Measurements from ENCODE around the gene KCTD16. TPM values are rescaled to one million over a fixed set of nuclear protein-coding genes. Genes with fewer than 3 reads are reported as not detected.

Gene KCTD16
- total RNA-seq, 4 donors from 2014 or later = 0.12 to 2.4 (median 0.26) TPM; not detected in 1

DNA sequence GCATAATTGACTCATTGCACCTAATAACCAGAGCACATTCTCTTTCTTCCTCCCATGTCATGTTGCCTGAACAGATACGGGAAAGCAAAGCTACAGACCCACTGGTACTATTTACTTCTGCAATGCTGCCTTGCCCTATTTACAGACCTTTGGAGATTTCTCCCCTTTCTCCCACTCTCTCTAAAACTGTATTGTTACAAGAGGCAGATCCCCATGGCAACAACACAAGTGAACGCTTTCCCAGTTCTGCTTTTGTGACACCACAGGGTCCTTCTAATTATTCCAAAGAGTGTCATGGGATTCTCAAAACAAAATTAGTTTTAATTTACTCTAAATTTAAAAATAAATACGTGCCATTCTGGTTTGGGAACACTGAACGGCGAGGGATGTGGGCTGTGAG, 104.7 kb downstream of the KCTD16 start:
- no peaks in the 10 kb centered on the region for H3K9me3 ChIP-seq
- no peak overlapping the region for H3K4me3 ChIP-seq
- DNase-seq = no peak
- H3K36me3 ChIP-seq = no peaks in the 10 kb centered on the region
- H3K27ac ChIP-seq = no peak overlapping the region
- intact Hi-C loops (cut with DNase I; ENCODE audit: low total_unique reads) = no loop called here
- H3K4me1 ChIP-seq = no peaks in the 10 kb centered on the region
- no peaks in the 10 kb centered on the region for H3K27me3 ChIP-seq
- no peak for TF ChIP-seq POLR2A (IDR thresholded peaks at IDR 0.05)
- TF ChIP-seq, protein P1, sequence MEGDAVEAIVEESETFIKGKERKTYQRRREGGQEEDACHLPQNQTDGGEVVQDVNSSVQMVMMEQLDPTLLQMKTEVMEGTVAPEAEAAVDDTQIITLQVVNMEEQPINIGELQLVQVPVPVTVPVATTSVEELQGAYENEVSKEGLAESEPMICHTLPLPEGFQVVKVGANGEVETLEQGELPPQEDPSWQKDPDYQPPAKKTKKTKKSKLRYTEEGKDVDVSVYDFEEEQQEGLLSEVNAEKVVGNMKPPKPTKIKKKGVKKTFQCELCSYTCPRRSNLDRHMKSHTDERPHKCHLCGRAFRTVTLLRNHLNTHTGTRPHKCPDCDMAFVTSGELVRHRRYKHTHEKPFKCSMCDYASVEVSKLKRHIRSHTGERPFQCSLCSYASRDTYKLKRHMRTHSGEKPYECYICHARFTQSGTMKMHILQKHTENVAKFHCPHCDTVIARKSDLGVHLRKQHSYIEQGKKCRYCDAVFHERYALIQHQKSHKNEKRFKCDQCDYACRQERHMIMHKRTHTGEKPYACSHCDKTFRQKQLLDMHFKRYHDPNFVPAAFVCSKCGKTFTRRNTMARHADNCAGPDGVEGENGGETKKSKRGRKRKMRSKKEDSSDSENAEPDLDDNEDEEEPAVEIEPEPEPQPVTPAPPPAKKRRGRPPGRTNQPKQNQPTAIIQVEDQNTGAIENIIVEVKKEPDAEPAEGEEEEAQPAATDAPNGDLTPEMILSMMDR (IDR thresholded peaks at IDR 0.05) = no peak

DNA sequence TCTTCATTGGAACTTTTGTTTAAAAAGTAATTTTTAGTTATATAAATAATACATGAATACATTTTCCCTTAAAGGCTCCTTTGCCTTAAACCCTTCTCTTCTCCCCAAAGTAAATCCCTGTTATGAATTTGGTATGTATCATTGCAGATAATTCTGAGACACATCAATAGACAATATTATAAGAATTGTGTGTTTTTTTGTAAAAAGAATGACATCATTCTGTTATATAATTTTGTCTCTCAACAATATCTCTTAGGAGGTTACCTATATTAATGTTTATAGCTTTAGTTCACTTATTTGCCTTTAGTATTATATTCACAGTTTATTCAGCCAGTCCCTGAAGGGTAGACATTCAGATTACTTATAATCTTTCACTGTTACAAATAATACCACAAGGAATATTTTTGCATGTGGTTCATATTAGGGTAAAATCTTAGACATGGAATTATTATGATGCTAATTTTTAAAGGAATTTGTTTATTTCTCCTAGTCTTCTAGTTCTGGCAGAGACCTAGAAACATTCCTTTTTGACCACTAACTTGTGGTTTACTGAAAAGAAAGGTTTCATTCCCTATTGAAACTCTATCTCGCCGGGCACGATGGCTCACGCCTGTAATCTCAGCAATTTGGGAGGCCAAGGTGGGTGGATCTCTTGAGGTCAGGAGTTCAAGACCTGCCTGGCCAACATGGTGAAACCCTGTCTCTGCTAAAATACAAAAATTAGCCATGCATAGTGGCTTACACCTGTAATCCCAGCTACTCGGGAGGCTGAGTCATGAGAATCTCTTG, 105.6 kb downstream of the KCTD16 start:
- Histone ChIP-seq H3K27me3 (no peaks in the 10 kb centered on the region), H3K36me3 (no peaks in the 10 kb centered on the region), H3K4me3 (no peak overlapping the region), H3K27ac (no peak overlapping the region), H3K9me3 (no peaks in the 10 kb centered on the region), H3K4me1 (no peaks in the 10 kb centered on the region)
- TF ChIP-seq, protein P1 (IDR thresholded peaks at IDR 0.05) = no peak
- TF ChIP-seq POLR2A (IDR thresholded peaks at IDR 0.05) = no peak
- no peak for DNase-seq
- intact Hi-C loops (cut with DNase I; ENCODE audit: low total_unique reads) = no loop called here

DNA sequence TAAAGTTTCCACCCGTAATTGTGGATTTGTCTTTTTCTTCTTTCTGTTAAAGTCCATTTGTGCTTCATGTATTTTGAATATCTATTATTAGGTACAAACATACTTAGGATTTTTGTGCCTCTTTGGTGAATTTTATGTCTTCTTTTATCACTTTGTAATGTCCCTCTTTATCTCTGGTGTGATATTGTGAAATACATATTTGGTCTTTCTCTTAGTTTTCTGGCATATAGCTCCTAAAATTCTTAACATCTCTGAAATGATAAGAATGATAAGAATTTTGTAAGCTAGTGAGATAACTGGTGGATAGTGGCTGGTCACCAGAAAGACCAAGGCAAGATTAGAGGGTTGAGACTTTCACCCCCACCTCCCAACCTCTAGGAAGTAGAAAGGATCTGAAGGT, 111.1 kb downstream of the KCTD16 start:
- Histone ChIP-seq H3K4me1 (no peaks in the 10 kb centered on the region), H3K27me3 (no peaks in the 10 kb centered on the region), H3K36me3 (no peaks in the 10 kb centered on the region), H3K9me3 (no peaks in the 10 kb centered on the region), H3K4me3 (no peak overlapping the region), H3K27ac (no peak overlapping the region)
- TF ChIP-seq POLR2A (IDR thresholded peaks at IDR 0.05) = no peak
- TF ChIP-seq, protein P1 (IDR thresholded peaks at IDR 0.05) = no peak
- DNase-seq = no peak
- intact Hi-C loops (cut with DNase I; ENCODE audit: low total_unique reads) = no loop called here

DNA sequence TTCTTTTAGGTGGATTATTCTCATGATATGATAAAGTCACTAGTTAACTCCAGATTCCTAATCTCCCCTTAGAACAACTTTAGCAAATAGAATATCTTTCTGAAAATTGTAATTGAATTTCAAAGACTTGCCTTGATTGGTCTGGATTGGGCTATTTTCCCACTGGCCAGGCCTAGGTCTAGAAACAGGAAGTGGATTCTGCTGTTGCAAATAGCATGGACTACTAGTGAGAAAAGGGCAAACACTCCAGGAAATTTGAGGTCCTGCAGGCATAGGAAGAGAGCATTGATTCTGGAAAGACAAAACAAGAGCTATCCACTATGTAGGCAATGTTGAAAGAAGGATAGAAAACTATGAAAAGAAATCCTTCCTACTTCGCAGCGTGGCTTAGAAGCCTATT, 113.4 kb downstream of the KCTD16 start:
- Histone ChIP-seq H3K9me3 (no peaks in the 10 kb centered on the region), H3K27me3 (no peaks in the 10 kb centered on the region), H3K36me3 (no peaks in the 10 kb centered on the region), H3K27ac (no peak overlapping the region), H3K4me3 (no peak overlapping the region), H3K4me1 (no peaks in the 10 kb centered on the region)
- no peak for DNase-seq
- intact Hi-C loops (cut with DNase I; ENCODE audit: low total_unique reads) = no loop called here
- TF ChIP-seq POLR2A (IDR thresholded peaks at IDR 0.05) = no peak
- TF ChIP-seq, protein P1 (IDR thresholded peaks at IDR 0.05) = no peak

DNA sequence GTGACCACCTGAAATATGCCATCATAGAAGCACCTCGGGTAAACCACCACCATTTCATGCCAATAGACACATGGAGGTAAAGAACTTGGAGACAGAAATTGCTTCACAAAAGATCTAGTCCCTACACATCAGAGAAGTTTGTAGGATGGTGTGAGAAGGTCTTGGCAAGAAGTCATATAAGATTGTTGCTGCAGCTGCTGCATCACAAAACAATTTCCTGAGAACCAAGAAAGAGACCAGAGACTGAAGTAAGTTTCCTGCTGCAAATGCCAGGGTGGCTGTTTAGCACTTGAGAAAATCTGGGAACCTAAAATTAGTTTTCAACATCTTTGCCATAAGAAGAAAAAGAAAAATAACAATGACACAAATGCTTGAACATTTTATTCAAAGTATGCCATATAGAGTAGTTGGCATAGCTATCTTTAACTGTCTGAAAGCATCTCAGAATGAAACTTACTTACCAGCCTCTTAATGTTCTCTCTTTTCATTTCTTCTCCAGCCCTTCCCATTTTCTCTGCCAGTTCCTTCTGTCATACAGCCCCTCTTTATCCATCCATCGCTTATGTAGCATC, 114.3 kb downstream of the KCTD16 start:
- Histone ChIP-seq H3K27me3 (no peaks in the 10 kb centered on the region), H3K4me1 (no peaks in the 10 kb centered on the region), H3K4me3 (no peak overlapping the region), H3K27ac (no peak overlapping the region), H3K36me3 (no peaks in the 10 kb centered on the region), H3K9me3 (no peaks in the 10 kb centered on the region)
- intact Hi-C loops (cut with DNase I; ENCODE audit: low total_unique reads) = no loop called here
- TF ChIP-seq POLR2A (IDR thresholded peaks at IDR 0.05) = no peak
- TF ChIP-seq, protein P1 (IDR thresholded peaks at IDR 0.05) = no peak
- DNase-seq = no peak

Data from uterus (tissue), 4 donors.